Loucy (cell line): ENCODE results near the gene POP5.
A peak's percentile ranks its signal among the peaks of the same experiment; 100 is the strongest.

Source experiments
- CTCF ChIP-seq: fragments of 200-600 bp; sonication (generic); conservative IDR thresholded peaks from 2 replicates; pipeline ENCODE4 v1.5.1; 2014; ENCODE audit warnings: mild to moderate bottlenecking, antibody characterized with exemption, low read length
- EZH2phosphoT487 ChIP-seq: fragments of 200-600 bp; IDR thresholded peaks from 2 replicates; pipeline ENCODE4 v1.6.1; 2018; ENCODE audit warnings: antibody characterized with exemption, mild to moderate bottlenecking, moderate library complexity, borderline replicate concordance

DNA sequence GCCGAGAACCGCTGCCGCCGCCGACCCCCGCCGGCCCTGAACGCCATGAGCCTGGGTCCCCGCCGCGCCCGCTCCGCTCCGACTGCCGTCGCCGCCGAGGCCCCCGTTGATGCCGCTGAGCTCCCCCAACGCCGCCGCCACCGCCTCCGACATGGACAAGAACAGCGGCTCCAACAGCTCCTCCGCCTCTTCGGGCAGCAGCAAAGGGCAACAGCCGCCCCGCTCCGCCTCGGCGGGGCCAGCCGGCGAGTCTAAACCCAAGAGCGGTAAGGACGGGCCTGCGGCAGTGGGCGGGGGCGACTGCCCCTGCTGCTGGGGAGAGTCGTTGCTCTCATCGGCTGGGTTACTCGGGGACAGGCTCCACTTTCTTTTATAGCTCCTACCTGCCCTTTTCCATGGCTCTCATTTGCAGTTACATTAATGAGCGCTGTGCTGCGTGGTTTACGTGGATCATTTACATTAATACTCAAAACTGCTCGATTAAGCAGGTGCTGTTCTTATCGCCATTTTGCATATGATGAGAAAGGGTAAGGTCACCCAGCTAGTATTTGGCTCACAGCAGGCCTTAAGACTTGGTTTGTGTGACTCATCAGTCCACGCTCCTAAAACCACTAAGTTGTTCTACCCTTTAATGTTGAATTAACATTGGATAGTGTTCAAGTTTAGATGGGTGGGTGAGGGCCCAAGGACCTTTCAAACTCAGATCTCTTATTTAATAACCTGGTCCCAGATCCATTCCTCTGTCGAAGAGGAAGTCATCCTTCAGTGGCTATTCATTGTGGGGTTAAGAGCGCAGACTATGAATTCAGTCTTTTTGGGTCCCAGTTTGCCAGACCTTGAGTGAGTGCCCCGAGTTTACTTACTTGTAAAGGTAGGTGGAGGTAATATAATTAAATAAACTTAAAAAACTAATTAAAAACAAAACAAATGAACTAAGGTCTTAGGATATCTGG is 46.2 kb downstream of the POP5 start:
- TF ChIP-seq CTCF (0 out of 2 replicates have a peak, but pooled peaks have one; percentile 24), EZH2phosphoT487 (no peak)
